ENCODE results near the gene HSPA12B.
A peak's percentile ranks its signal among the peaks of the same experiment; 100 is the strongest.
"Not testable (repeated sequence)": the region's sequence is repeated elsewhere in the genome, so short reads cannot be mapped to it uniquely, and the experiment has no call there.

The HSPA12B gene

DNA sequence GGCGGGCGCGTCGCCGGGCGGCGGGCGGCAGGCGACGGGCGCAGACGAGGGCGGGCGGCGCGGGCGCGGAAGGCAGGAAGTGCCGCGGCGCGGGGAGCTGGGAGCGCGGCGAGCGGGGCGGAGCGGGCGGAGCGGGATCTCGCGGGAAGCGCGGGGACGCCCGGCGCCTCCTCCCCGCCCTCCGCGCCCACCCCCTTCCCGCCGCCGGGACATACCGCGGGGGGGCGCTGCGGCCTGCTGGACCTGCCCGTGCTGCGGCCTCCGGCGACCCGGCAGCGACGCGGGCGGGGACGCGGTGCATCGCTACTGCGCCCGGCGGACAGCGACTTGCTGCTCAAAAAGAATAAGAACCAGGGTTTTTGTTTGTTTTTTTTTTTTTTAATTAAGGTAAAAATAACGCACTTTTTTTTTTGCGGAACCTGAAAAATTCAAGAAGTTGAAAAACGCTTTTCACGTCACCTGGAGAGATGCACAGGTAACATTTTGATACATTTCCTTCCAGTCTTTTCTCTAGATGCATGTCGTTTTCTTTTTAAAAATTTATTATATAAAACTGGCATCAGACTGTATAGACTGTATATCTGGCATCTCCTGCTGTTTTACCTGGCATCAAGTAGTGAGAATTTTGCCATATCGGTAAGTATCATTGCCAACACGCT lies 54.3 kb downstream of the HSPA12B start, which contains the start of gene CENPB:
CENPB (minus strand) TSS at position 76 of the 659 bp plus-strand sequence. CDS start 257 bp downstream, outside the sequence.
- Mint-ChIP-seq H3K4me3 (peak within 1 kb of the TSS; percentile 85), H3K9me3 (ENCODE audit: low read depth) (no peaks in the 10 kb centered on the region), H3K4me1 (ENCODE audit: low read depth) (peaks cover 28% of the 10 kb centered on the region), H3K36me3 (no peaks in the 10 kb centered on the region), H3K27ac (peak within 1 kb of the TSS; percentile 58), H3K27me3 (no peaks in the 10 kb centered on the region)

GRCh38 chr20:3787324-3788014 lies 55.0 kb downstream of the HSPA12B start:
- no peaks in the 10 kb centered on the region for H3K27me3 Mint-ChIP-seq
- H3K27ac Mint-ChIP-seq, result peak overlapping the region; percentile 58
- H3K36me3 Mint-ChIP-seq, result no peaks in the 10 kb centered on the region
- H3K4me1 Mint-ChIP-seq (ENCODE audit: low read depth), result peaks cover 27% of the 10 kb centered on the region
- peak overlapping the region; percentile 71 for H3K4me3 Mint-ChIP-seq
- no peaks in the 10 kb centered on the region for H3K9me3 Mint-ChIP-seq (ENCODE audit: low read depth)

- no peak overlapping the region for H3K27ac Mint-ChIP-seq
- H3K36me3 Mint-ChIP-seq, result no peaks in the 10 kb centered on the region
- H3K4me3 Mint-ChIP-seq, result peak overlapping the region; percentile 42
- H3K9me3 Mint-ChIP-seq (ENCODE audit: low read depth), result no peaks in the 10 kb centered on the region
- peaks cover 19% of the 10 kb centered on the region for H3K4me1 Mint-ChIP-seq (ENCODE audit: low read depth)
- no peaks in the 10 kb centered on the region for H3K27me3 Mint-ChIP-seq
Measured at GRCh38 chr20:3788685-3789155, 56.2 kb downstream of the HSPA12B start.

- not testable (repeated sequence) for H3K4me3 Mint-ChIP-seq; H3K27me3 Mint-ChIP-seq; H3K9me3 Mint-ChIP-seq (ENCODE audit: low read depth); H3K36me3 Mint-ChIP-seq; H3K27ac Mint-ChIP-seq
- H3K4me1 Mint-ChIP-seq (ENCODE audit: low read depth), result peaks cover 19% of the 10 kb centered on the region
Measured at GRCh38 chr20:3789201-3789600, 56.7 kb downstream of the HSPA12B start.

GRCh38 chr20:3794168-3794567 lies 61.7 kb downstream of the HSPA12B start:
- H3K9me3 Mint-ChIP-seq (ENCODE audit: low read depth); H3K27me3 Mint-ChIP-seq; H3K36me3 Mint-ChIP-seq; H3K4me3 Mint-ChIP-seq: not testable (repeated sequence)
- Mint-ChIP-seq H3K4me1 (ENCODE audit: low read depth) (peaks cover 32% of the 10 kb centered on the region), H3K27ac (peak overlapping the region; percentile 46)

DNA sequence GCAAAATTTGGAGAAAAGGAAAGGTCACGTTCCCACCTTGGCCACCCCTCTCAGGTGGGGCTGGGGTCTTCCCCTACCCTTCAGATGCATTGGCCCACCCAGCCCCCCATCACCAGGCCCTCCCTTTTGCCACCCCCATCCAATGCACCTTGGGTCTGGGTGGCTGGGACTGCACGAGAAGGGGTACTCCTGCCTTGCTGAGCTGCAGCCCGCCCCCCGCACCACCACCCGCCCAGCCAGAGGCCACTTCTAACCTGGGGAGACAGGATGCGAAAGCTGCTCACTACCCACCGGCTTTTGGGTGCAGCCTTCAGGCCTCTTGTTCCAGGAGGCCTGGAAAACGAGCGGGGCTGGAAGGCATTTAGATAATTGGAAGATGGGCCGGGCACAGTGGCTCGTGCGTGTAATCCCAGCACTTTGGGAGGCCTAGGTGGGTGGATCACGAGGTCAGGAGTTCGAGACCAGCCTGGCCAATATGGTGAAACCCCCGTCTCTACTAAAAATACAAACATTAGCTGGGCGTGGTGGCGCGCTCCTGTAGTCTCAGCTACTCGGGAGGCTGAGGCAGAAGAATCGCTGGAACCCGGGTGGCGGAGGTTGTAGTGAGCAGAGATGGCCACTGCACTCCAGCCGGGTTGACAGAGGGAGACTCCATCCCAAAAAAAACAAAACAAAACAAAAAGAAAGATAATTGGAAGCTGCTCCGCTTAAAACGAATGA lies 62.4 kb downstream of the HSPA12B start:
- Mint-ChIP-seq H3K4me1 (ENCODE audit: low read depth) (peaks cover 39% of the 10 kb centered on the region), H3K4me3 (peak overlapping the region; percentile 91), H3K36me3 (no peaks in the 10 kb centered on the region), H3K9me3 (ENCODE audit: low read depth) (no peaks in the 10 kb centered on the region), H3K27ac (peak overlapping the region; percentile 94), H3K27me3 (no peaks in the 10 kb centered on the region)

DNA sequence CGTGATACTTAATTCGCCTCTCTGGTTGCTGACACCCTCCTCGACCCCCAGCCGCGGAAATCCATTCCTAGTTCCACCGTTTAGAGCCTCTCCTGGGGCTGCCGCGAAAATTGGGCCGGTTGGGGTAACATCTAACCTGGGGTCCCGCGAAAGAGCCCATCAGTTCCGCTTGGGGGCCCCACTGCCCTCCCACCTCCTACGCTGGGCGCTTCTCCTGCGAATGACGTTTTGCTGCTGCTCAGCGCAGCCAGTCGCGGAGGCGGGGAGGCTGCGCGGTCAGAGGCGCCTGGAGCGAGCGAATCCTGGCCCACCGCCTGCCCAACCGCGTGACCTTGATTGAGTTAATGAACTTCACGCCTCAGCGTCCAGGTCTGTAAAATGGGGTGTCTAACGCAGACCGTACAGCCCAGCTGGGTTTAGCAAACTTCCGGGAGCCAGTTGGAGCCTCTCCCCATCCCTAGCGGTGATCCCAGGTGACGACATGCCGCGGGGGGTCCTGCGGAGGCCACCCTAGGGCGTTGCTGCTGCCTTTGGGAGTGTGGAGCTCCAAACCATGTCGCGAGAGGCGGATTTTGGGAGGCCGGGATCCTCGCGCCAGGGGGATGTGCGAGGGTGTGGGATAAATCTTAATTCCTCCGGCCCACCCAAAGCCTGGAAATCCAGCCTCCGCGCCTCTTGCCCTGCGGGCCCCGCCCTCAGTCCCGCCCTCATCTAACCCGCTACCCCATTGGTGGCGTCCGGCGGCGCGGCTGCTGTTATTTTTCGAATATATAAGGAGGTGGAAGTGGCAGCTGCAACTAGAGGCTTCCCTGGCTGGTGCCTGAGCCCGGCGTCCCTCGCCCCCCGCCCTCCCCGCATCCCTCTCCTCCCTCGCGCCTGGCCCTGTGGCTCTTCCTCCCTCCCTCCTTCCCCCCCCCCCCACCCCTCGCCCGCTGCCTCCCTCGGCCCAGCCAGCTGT lies 63.3 kb downstream of the HSPA12B start, which contains the start of gene CDC25B:
CDC25B (plus strand) TSS at position 800 of the 958 bp plus-strand sequence. CDS start 222 bp downstream, outside the sequence.
- Mint-ChIP-seq H3K36me3 (peaks cover 2% of the 10 kb centered on the region), H3K4me1 (ENCODE audit: low read depth) (peaks cover 47% of the 10 kb centered on the region), H3K27ac (peak within 1 kb of the TSS; percentile 94), H3K27me3 (no peaks in the 10 kb centered on the region), H3K4me3 (peak within 1 kb of the TSS; percentile 91), H3K9me3 (ENCODE audit: low read depth) (no peaks in the 10 kb centered on the region)

- H3K4me3 Mint-ChIP-seq, result peak overlapping the region; percentile 90
- no peaks in the 10 kb centered on the region for H3K27me3 Mint-ChIP-seq
- H3K36me3 Mint-ChIP-seq, result peaks cover 2% of the 10 kb centered on the region
- H3K27ac Mint-ChIP-seq, result peak overlapping the region; percentile 92
- H3K9me3 Mint-ChIP-seq (ENCODE audit: low read depth), result no peaks in the 10 kb centered on the region
- peaks cover 55% of the 10 kb centered on the region for H3K4me1 Mint-ChIP-seq (ENCODE audit: low read depth)
Measured at GRCh38 chr20:3796477-3797225, 64.2 kb downstream of the HSPA12B start.

DNA sequence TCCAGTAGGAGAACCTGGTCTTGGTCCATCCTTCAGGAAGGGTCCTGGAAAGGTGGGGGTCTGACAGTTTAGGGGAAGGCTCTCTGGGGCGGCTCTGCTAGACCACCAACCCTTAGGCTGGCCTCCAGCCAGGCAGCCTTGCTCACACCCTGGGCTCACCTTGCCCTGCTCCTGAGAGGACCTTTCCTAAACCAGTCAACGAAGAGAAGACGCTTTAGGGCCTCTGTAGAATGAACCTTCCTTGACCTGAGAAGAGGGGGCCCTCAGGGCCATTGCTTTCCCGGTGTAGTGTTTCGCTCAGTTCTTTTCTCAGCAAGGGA lies 64.7 kb downstream of the HSPA12B start:
- H3K27ac Mint-ChIP-seq, result peak overlapping the region; percentile 92
- H3K4me3 Mint-ChIP-seq, result peak overlapping the region; percentile 90
- H3K36me3 Mint-ChIP-seq, result peaks cover 2% of the 10 kb centered on the region
- H3K4me1 Mint-ChIP-seq (ENCODE audit: low read depth), result peaks cover 55% of the 10 kb centered on the region
- H3K9me3 Mint-ChIP-seq (ENCODE audit: low read depth), result no peaks in the 10 kb centered on the region
- H3K27me3 Mint-ChIP-seq, result no peaks in the 10 kb centered on the region

DNA sequence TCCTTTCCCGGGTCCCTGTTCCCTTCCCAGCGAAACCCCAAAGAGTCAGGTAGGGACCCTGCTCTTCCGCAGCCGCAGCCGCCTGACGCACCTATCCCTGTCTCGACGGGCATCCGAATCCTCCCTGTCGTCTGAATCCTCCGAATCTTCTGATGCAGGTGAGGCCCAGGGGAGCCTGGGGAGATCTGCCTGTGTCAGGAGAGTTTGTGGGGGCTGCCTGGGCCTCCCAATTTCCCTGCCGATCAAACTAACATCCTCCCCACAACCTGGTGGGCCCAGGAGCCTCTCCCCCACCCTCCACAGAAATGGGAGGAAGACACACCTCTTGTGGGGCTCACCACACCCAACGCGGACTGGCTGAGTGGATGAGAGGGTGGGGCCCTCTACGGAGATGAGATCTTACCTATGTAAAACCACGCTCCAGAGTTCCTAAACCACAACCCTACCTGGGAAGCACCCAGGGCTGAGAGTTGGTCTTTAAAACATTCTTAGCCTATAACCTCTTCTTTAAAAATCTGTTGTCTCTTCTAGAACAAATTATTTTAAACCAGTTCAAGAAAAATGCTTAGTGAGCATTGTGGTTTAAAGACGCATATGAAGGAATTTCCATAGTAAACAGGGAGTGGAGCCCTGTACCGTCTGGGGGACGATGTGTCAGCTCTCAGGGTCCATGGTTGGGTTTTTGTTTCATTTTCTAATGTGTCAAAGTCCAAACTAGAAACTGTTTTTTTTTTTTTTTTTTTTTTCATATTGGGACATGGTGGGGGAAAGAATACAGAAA lies 65.3 kb downstream of the HSPA12B start:
- Mint-ChIP-seq H3K4me1 (ENCODE audit: low read depth) (peaks cover 60% of the 10 kb centered on the region), H3K9me3 (ENCODE audit: low read depth) (no peaks in the 10 kb centered on the region), H3K36me3 (peaks cover 4% of the 10 kb centered on the region), H3K27me3 (no peaks in the 10 kb centered on the region), H3K27ac (peak overlapping the region; percentile 92), H3K4me3 (peak overlapping the region; percentile 90)

GRCh38 chr20:3798373-3798768 lies 65.9 kb downstream of the HSPA12B start:
- peaks cover 7% of the 10 kb centered on the region for H3K36me3 Mint-ChIP-seq
- H3K4me3 Mint-ChIP-seq, result peak overlapping the region; percentile 90

GRCh38 chr20:3798908-3799248 lies 66.4 kb downstream of the HSPA12B start:
- Mint-ChIP-seq H3K9me3 (ENCODE audit: low read depth) (no peaks in the 10 kb centered on the region), H3K36me3 (peaks cover 10% of the 10 kb centered on the region), H3K27ac (peak overlapping the region; percentile 92), H3K4me1 (ENCODE audit: low read depth) (peaks cover 66% of the 10 kb centered on the region), H3K27me3 (no peaks in the 10 kb centered on the region), H3K4me3 (peak overlapping the region; percentile 90)

More at GRCh38 chr20:3798373-3798768, 65.9 kb downstream of the HSPA12B start:
- Mint-ChIP-seq H3K27me3 (no peaks in the 10 kb centered on the region), H3K27ac (peak overlapping the region; percentile 92), H3K9me3 (ENCODE audit: low read depth) (no peaks in the 10 kb centered on the region), H3K4me1 (ENCODE audit: low read depth) (peaks cover 62% of the 10 kb centered on the region)

DNA sequence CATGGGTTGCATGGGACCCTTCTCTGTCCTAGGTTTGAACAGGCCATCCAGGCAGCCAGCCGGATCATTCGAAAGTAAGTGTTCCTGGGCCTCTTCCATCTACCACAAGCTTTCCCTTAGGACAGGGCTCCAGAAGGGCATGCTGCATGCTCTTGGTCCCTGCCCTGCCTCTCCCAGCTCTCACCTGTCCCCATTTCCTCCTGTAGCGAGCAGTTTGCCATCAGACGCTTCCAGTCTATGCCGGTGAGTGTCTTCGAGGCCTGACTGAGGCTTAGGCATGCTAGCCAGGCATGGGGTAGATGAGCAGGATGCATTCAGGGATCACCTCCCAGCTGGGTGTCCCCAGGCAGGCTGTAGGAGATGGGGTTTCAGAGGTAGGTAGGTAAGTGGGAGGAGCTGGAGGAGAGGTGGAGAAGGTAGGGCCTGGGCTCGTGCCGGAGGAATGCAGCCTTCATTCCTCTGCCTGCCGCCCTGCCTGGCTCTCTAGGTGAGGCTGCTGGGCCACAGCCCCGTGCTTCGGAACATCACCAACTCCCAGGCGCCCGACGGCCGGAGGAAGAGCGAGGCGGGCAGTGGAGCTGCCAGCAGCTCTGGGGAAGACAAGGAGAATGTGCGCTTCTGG lies 67.9 kb downstream of the HSPA12B start:
- Mint-ChIP-seq H3K27me3 (no peaks in the 10 kb centered on the region), H3K4me3 (peak overlapping the region; percentile 40), H3K27ac (peak overlapping the region; percentile 92), H3K36me3 (peaks cover 10% of the 10 kb centered on the region), H3K9me3 (ENCODE audit: low read depth) (no peaks in the 10 kb centered on the region), H3K4me1 (ENCODE audit: low read depth) (peaks cover 73% of the 10 kb centered on the region)
